WI38 (cell line): ENCODE results near the gene CTBP1.

ENCODE experiments used
- H3K4me3 ChIP-seq: 2 replicates; pipeline ENCODE4 v1.5.1; 2011; ENCODE audit warnings: low read depth, mild to moderate bottlenecking, control low read depth, low read length
- TF ChIP-seq, protein P1 (sequence below): IDR thresholded peaks from 2 replicates; pipeline ENCODE4 v1.5.1; 2012; ENCODE audit warnings: low read depth, mild to moderate bottlenecking, control low read depth, low read length

CTBP1 gene

GRCh38 chr4:1214101-1215095, 34.5 kb downstream of the CTBP1 start:
- TF ChIP-seq, protein P1, sequence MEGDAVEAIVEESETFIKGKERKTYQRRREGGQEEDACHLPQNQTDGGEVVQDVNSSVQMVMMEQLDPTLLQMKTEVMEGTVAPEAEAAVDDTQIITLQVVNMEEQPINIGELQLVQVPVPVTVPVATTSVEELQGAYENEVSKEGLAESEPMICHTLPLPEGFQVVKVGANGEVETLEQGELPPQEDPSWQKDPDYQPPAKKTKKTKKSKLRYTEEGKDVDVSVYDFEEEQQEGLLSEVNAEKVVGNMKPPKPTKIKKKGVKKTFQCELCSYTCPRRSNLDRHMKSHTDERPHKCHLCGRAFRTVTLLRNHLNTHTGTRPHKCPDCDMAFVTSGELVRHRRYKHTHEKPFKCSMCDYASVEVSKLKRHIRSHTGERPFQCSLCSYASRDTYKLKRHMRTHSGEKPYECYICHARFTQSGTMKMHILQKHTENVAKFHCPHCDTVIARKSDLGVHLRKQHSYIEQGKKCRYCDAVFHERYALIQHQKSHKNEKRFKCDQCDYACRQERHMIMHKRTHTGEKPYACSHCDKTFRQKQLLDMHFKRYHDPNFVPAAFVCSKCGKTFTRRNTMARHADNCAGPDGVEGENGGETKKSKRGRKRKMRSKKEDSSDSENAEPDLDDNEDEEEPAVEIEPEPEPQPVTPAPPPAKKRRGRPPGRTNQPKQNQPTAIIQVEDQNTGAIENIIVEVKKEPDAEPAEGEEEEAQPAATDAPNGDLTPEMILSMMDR: no peak
- no peak overlapping the region for H3K4me3 ChIP-seq

GRCh38 chr4:1213336-1213995, 35.5 kb downstream of the CTBP1 start:
- no peak overlapping the region for H3K4me3 ChIP-seq
- TF ChIP-seq, protein P1: no peak

DNA sequence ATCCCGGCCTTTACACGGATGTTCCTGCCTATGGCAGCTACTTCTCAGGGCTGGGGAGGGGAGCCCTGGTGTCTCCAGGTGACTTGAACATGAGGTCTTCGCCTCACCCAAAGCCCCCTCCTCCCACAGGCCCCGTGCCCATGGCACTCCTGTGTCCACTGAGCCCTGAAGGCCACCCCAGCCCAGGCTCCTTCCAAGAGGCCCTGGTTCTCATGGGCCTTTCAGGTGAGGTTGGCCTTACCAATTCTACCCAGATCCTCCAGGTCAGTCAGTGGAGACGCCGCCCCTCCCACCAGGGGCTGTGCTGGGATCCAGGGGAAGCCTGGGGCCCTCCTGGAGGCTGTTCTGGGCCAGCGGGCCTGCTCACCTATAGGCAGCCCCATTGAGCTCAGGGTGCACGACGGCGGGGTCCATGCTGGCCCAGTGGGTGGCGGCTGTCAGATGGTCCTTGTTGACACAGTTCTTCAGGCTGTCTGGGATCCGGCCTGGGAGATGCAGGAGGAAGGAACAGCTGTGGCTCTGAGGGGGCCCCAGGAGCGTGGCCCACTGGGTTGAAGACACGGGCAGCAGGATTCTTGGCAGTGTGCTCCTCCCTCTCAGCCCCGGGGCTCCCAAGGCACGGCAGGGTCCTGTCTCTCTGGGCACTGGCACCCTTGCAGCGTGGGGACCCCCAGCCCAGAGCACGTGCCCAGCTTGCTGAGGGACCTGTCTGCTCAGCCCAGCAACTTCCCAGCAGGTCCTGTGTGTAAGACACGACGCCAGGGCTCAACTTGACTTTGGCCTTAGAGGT, 36.2 kb downstream of the CTBP1 start:
- no peak overlapping the region for H3K4me3 ChIP-seq
- TF ChIP-seq, protein P1: no peak

- TF ChIP-seq, protein P1: no peak
Observed at GRCh38 chr4:1211891-1212545, 36.9 kb downstream of the CTBP1 start.

GRCh38 chr4:1211371-1211770, 37.6 kb downstream of the CTBP1 start:
- no peak overlapping the region for H3K4me3 ChIP-seq
- TF ChIP-seq, protein P1: no peak

More at GRCh38 chr4:1211891-1212545, 36.9 kb downstream of the CTBP1 start:
- no peak overlapping the region for H3K4me3 ChIP-seq

- TF ChIP-seq, protein P1: no peak
- no peak overlapping the region for H3K4me3 ChIP-seq
Observed at GRCh38 chr4:1210971-1211370, 38.0 kb downstream of the CTBP1 start.
